CD4-positive, alpha-beta T cell (primary cell): Measurements from ENCODE around the gene GRID1. TPM values are rescaled to one million over a fixed set of nuclear protein-coding genes. Genes with fewer than 3 reads are reported as not detected.

Experiments
- ATAC-seq: fragments of 200-7000 bp; cut with Tn5 transposase; one replicate; pipeline ENCODE4 v1.10.0; 2022; ENCODE audit warnings: mild to moderate bottlenecking; ENCODE audit not compliant: poor library complexity
- CTCF ChIA-PET: fragments of 350-600 bp; sonication (Branson Sonifier 250); formaldehyde crosslinking; loops from one replicate; lab custom pipeline; 2021; ENCODE audit warnings: antibody characterized with exemption, inconsistent platforms; lab: Charles Lee
- POLR2A ChIA-PET: fragments of 350-600 bp; sonication (Branson Sonifier 250); formaldehyde crosslinking; loops from one replicate; lab custom pipeline; 2021; ENCODE audit warnings: antibody characterized with exemption, inconsistent platforms; lab: Charles Lee
- DNase-seq, 14 experiments: peaks; one replicate each; pipeline ENCODE4 v3.0.0-alpha.2; 2013 to 2020; ENCODE audit warnings: mixed read lengths in 2 of 14
- H3K27ac ChIP-seq, 2 donors: one replicate each; pipeline versions ENCODE4 v1.5.1 to v1.7.0; 2013; ENCODE audit warnings: low read length in 2 of 2, low read depth in 1 of 2, mild to moderate bottlenecking in 1 of 2
- H3K27me3 ChIP-seq, 2 experiments: 1 replicate in 1 of 2; 2 replicates in 1 of 2; pipeline versions ENCODE4 v1.6.1 to v1.7.0; 2013; ENCODE audit warnings: low read length in 2 of 2, control low read depth in 1 of 2, mild to moderate bottlenecking in 1 of 2, moderate library complexity in 1 of 2; ENCODE audit not compliant: insufficient read depth in 2 of 2, control insufficient read depth in 1 of 2
- H3K36me3 ChIP-seq: one replicate; pipeline ENCODE4 v1.6.1; 2013; ENCODE audit warnings: low read length, control low read depth; ENCODE audit not compliant: insufficient read depth
- H3K4me1 ChIP-seq: one replicate; pipeline ENCODE4 v1.6.1; 2013; ENCODE audit warnings: low read length, control low read depth; ENCODE audit not compliant: insufficient read depth
- H3K4me3 ChIP-seq: one replicate; pipeline ENCODE4 v1.5.1; 2013; ENCODE audit warnings: mild to moderate bottlenecking, low read length, moderate library complexity
- H3K9me3 ChIP-seq, 2 experiments: 1 replicate in 1 of 2; 2 replicates in 1 of 2; pipeline versions ENCODE4 v1.6.1 to v1.7.0; 2013; ENCODE audit warnings: low read length in 2 of 2, mild to moderate bottlenecking in 2 of 2, control low read depth in 1 of 2, moderate library complexity in 1 of 2; ENCODE audit not compliant: control insufficient read depth in 1 of 2, insufficient read depth in 1 of 2
- H3K27ac Mint-ChIP-seq: one replicate; pipeline ENCODE4 v1.8.0; 2020; ENCODE audit warnings: mixed read lengths
- H3K27me3 Mint-ChIP-seq: one replicate; pipeline ENCODE4 v1.8.0; 2021; ENCODE audit warnings: mixed read lengths
- H3K36me3 Mint-ChIP-seq: one replicate; pipeline ENCODE4 v1.8.0; 2021; ENCODE audit warnings: low read depth, mixed read lengths
- H3K4me1 Mint-ChIP-seq: one replicate; pipeline ENCODE4 v1.8.0; 2021; ENCODE audit warnings: low read depth, mixed read lengths
- H3K4me3 Mint-ChIP-seq: one replicate; pipeline ENCODE4 v1.8.0; 2020; ENCODE audit warnings: mild to moderate bottlenecking, mixed read lengths
- H3K9me3 Mint-ChIP-seq: one replicate; pipeline ENCODE4 v1.8.0; 2020; ENCODE audit warnings: mixed read lengths
- intact Hi-C, 2 experiments: fragments of 100-400 bp; cut with DNase I in 1 of 2; cut with micrococcal nuclease in 1 of 2; formaldehyde crosslinking; loops; one replicate each; pipeline versions ENCODE4 v1.15.1 to v1.9.0; 2023 to 2025; cut with DNase I, micrococcal nuclease
- total RNA-seq, 174 experiments: library from RNA in 2 of 174; stranded (reverse) in 2 of 174; gene quantifications; one replicate each; pipeline ENCODE4 v1.2.3 and lab custom pipeline; 2021 to 2026
- TF ChIP-seq, protein P1 (sequence below): fragments of 200-600 bp; IDR thresholded peaks from one replicate; pipeline ENCODE4 v1.8.0; 2022; ENCODE audit warnings: antibody characterized with exemption, mild to moderate bottlenecking

The GRID1 gene
- total RNA-seq, 2 experiments from 2014 or later, result not detected

GRCh38 chr10:85619832-85620231 lies 746.8 kb downstream of the GRID1 start:
- H3K27me3 ChIP-seq, result no peaks in the 10 kb centered on the region
- no peak overlapping the region for H3K4me3 ChIP-seq
- Mint-ChIP-seq H3K9me3 (no peaks in the 10 kb centered on the region), H3K27me3 (no peaks in the 10 kb centered on the region), H3K27ac (no peak overlapping the region), H3K4me3 (no peak overlapping the region), H3K4me1 (peaks cover 30% of the 10 kb centered on the region), H3K36me3 (no peaks in the 10 kb centered on the region)
- TF ChIP-seq, protein P1, sequence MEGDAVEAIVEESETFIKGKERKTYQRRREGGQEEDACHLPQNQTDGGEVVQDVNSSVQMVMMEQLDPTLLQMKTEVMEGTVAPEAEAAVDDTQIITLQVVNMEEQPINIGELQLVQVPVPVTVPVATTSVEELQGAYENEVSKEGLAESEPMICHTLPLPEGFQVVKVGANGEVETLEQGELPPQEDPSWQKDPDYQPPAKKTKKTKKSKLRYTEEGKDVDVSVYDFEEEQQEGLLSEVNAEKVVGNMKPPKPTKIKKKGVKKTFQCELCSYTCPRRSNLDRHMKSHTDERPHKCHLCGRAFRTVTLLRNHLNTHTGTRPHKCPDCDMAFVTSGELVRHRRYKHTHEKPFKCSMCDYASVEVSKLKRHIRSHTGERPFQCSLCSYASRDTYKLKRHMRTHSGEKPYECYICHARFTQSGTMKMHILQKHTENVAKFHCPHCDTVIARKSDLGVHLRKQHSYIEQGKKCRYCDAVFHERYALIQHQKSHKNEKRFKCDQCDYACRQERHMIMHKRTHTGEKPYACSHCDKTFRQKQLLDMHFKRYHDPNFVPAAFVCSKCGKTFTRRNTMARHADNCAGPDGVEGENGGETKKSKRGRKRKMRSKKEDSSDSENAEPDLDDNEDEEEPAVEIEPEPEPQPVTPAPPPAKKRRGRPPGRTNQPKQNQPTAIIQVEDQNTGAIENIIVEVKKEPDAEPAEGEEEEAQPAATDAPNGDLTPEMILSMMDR, result no peak
- POLR2A ChIA-PET, result no interaction called here
- H3K4me1 ChIP-seq, result peaks cover 5% of the 10 kb centered on the region
- no peak for ATAC-seq
- no peaks in the 10 kb centered on the region for H3K36me3 ChIP-seq
- H3K27ac ChIP-seq, result no peak overlapping the region
- CTCF ChIA-PET, result no interaction called here
- H3K9me3 ChIP-seq, result no peaks in the 10 kb centered on the region
- no peak for DNase-seq
- intact Hi-C loops, result loop anchor here in 1 of 2 experiments (10.0 kb wide), 1 partner anchor 795 kb away; no protein-coding TSS in a partner anchor

GRCh38 chr10:85618841-85619240 lies 747.8 kb downstream of the GRID1 start:
- H3K4me1 Mint-ChIP-seq, result peaks cover 40% of the 10 kb centered on the region

GRCh38 chr10:85617751-85618546 lies 748.6 kb downstream of the GRID1 start:
- intact Hi-C loops, result loop anchor here in 1 of 2 experiments (10.0 kb wide), 1 partner anchor 797 kb away; no protein-coding TSS in a partner anchor
- Histone ChIP-seq H3K36me3 (no peaks in the 10 kb centered on the region), H3K4me1 (peaks cover 22% of the 10 kb centered on the region), H3K4me3 (no peak overlapping the region), H3K27ac (no peak overlapping the region), H3K27me3 (no peaks in the 10 kb centered on the region), H3K9me3 (no peaks in the 10 kb centered on the region)
- ChIA-PET CTCF (no interaction called here), POLR2A (no interaction called here)
- DNase-seq (no peak), ATAC-seq (no peak)
- peaks cover 41% of the 10 kb centered on the region for H3K4me1 Mint-ChIP-seq
- H3K4me3 Mint-ChIP-seq, result no peak overlapping the region
- H3K27ac Mint-ChIP-seq, result no peak overlapping the region
- no peaks in the 10 kb centered on the region for H3K27me3 Mint-ChIP-seq
- TF ChIP-seq, protein P1, result no peak
- no peaks in the 10 kb centered on the region for H3K36me3 Mint-ChIP-seq
- no peaks in the 10 kb centered on the region for H3K9me3 Mint-ChIP-seq

More at GRCh38 chr10:85618841-85619240, 747.8 kb downstream of the GRID1 start:
- H3K27ac Mint-ChIP-seq, result no peak overlapping the region
- POLR2A ChIA-PET, result no interaction called here
- Histone ChIP-seq H3K27me3 (no peaks in the 10 kb centered on the region), H3K9me3 (no peaks in the 10 kb centered on the region), H3K4me1 (peaks cover 14% of the 10 kb centered on the region), H3K27ac (no peak overlapping the region), H3K4me3 (no peak overlapping the region), H3K36me3 (no peaks in the 10 kb centered on the region)
- no peaks in the 10 kb centered on the region for H3K27me3 Mint-ChIP-seq
- TF ChIP-seq, protein P1, result no peak
- DNase-seq (no peak), ATAC-seq (no peak)
- no peaks in the 10 kb centered on the region for H3K36me3 Mint-ChIP-seq
- intact Hi-C loops, result loop anchor here in 1 of 2 experiments (10.0 kb wide), 1 partner anchor 796 kb away; no protein-coding TSS in a partner anchor
- CTCF ChIA-PET, result no interaction called here
- no peaks in the 10 kb centered on the region for H3K9me3 Mint-ChIP-seq
- H3K4me3 Mint-ChIP-seq, result no peak overlapping the region
